ENCODE data around the gene ETV3L.

ETV3L gene

DNA sequence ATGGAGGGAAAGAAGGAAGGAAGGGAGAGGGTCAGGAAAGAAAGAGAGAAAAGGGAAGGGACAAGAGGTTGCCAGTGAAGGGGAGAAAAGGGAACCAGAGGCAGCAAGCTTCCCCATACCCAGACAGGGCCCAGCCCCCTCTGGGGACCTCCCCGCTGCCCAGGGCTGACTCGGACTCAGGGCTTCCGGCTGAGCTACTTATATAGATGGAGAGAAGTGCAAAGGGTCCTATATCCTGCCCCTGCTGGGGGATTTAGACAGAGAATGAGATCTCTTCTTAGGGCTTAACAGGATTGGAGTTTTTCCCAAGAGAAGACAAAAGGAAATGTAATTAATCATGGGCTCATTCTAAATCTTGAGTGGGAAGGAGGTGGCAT lies at the start of gene ETV3L:
Gene ETV3L (minus strand): TSS at position 176 of the 377 bp plus-strand sequence. CDS start 285 bp downstream, outside the sequence.
- DNase-seq: no peak

DNA sequence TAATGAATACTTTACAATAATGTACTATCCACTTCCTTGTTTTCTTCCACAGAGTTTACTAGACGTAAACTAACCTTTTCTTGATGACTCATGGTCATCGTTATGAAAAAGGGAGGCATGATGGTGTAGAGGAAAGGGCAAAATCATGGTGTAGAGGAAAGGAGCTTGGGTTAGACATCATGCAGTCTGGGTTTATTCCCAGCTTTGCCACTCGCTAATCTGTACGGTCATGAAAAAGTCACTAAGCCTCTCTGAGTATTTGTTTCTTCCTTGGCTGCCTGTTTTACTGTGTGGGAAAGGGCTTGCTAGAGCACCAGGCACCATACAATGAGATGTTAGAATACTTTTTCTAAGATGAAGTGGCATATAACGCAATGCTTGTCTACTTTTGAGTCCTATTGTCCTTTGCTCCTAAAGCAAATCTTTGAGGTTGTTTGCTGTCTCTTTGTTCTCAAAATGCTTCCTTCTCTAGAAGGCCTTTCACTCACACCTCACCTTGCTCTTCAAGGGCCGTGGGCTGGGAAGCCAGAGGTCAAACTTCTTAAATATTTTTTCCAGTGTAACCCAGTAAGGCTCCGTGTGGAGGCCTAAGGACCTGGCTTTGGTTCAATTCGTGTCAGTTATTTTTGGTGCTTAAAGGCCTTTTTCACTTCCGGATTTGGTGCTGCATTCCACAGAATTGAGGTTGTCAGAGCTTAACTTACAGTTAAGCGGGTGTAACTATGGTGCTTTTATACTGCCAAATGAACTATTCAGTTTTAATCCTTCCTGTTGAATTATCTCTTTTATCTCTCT lies 48.5 kb upstream of the ETV3L start:
- no peak for DNase-seq

DNA sequence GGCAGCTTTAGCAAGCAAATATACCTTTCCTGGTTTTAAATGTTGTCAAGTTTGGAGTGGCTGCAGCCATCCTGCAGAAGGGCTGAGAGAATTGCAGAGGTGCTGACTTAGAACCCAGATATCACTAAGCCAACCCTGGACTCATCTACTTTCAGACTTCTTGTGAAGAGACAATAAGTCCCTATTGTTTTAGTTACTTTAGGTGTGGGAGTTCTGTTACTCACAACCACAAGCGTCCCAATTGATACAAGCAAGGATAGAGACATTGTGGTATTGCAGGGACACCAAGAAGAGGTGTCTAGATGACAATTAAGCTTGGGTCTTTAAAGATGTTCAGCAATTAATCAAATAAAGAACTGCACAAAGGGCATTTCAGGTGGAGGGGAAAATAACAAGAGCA lies 47.4 kb upstream of the ETV3L start:
- no peak for DNase-seq

DNA sequence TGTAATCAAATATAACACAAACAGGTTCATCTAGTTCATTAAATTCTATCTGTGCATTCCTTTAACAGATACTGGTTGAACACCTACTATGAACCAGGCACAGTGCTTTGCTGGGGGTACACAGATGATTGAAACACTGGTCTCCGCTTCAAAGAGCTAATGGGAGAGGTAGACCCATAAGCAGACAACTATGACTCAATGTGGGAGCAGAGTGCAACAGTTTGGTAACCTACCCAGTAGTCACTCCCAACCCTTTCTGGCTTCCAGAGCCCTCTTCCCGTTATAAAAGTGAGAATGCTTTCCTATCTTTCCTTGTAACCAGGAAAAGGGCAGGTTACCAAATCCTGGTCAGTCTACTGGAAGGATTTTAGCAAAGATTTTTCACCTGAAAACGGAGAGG lies 46.6 kb upstream of the ETV3L start:
- DNase-seq: no peak

DNA sequence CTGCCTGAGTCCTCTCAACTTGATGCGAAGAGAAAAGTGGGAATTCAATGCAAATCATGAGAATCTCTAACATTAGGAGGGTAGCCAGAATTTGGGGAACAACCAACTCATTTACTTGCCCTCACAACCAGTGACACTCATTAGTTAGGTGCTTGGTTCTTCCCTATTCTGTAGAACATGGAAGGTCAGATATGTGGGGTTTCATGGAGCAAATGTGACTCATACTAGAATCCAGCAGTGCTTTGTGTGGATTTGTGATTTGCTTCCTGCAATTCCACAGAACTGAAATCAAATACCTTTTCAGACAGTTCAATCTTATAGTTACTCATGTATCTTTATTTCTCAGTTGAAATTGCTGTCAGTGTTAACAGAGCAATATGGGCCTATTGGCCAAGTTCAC lies 45.5 kb upstream of the ETV3L start:
- DNase-seq: no peak

DNA sequence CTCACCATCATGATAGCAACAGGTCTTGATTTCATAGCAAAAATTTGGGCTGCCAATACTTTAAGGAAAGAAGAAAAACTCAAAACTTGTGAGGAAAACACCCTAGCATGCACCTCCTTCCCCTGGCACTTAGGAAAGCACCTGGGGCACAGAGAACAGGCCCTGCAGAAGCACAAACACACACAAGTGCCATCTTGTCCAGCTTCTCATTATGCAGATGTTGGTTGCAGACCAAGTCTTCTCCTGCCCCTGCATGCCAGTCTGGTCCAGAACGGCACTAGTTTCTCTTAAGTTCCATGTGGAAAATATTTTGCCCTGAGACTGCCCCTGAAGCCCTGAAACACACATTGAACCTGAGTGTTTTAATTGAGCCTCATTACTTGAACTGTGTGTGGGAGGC lies 44.9 kb upstream of the ETV3L start:
- DNase-seq: no peak

DNA sequence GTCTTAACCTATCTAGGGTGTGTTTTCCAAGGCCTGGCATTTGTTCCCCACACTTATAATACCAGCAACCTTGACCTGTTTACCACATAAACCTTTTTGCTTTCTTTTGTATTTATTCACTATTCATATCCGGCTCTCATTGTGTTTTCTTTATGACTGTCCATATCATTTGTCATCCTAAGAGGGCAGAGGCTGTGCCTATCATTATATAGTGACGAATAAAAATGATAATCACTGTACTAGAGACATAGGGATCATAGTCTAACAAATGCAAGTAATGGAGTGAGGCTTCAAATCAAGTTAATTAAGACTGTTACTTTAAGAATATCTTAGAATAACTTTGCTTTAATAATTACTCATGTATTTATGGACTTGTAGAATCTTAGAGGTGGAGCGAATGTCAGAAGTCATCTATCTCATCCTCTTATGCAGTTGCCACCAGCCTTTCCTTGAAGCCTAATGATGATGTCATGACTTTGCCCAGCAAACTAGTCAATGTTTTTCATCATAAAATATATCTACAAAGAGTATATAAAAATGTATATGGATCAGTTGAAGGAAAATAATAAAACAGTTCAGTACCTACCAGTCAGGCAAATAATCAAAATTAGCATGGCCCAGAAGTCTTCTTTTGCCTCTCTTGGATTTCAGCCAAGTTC lies 43.3 kb upstream of the ETV3L start:
- DNase-seq: no peak

DNA sequence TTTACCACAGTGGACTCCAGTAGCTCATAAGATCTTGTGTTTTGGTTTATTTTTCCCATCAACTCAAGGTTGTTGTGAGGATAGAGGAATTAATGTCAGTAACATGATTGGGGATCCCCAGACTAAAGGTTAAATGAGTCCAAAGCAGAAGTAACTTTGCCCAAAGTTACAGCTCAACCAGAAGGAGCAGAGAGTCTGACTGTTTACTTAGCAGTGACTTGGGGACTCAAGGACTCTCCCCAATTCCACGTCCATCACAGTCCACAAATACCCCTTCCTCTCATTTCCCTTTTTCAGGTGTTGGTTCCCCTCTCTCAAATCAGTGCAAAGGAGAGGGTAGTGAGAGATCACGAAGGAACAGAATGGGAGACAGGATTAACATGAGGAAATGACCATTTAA lies 42.6 kb upstream of the ETV3L start:
- no peak for DNase-seq

DNA sequence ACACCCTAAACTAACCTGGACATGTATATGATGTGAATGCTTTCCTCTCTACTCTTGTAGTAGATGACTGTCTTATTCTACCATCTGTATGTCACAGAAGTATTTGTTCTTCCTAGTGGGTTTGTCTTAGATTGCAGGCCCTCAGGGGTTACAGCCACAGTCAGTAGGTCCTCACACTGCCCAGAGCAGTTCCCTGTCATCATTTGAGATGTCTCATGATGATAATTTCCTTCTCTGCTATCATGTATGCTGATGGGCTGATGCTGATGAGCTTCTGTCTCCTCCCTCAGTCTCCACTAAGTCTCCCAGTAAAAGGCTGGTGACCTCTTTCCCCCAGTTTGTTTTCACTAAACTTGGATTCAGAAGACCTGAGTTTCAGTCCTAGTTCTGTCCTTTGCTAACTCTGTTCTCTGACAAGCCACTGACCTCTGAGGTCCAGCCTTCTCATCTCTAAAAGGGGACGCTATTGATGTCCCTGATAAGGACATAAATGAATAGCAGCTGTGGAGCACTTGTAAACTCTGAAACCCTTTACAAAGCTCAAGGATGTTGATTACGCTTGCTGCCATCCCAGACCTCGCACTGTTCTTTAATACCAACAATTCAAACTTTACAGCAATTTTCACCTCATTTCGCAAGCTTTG lies 41.7 kb upstream of the ETV3L start:
- DNase-seq: no peak

DNA sequence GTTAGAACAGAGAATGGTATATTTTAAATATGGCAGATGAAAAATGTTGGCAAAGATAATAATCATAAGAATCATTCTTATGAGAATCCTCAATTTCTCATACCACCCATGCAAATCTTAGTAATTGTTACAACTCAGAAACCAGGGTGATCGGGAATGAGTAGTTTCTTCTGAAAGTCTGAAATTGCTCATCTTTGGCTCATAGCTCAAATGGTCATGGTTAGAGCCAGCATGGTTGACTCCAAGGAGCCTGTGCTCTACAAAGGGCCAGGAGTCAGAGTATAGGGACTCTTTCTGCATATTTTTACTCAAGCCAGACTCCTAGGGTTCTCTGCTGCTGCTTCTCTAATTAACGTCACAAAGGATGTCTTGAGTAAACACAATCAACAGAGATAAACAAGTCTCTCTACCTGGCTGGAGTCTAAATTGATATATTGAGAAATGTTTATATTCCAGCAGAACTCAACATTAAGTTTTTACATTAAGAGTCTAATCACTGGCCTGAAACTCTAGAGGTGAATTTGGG lies 40.5 kb upstream of the ETV3L start:
- DNase-seq: no peak

DNA sequence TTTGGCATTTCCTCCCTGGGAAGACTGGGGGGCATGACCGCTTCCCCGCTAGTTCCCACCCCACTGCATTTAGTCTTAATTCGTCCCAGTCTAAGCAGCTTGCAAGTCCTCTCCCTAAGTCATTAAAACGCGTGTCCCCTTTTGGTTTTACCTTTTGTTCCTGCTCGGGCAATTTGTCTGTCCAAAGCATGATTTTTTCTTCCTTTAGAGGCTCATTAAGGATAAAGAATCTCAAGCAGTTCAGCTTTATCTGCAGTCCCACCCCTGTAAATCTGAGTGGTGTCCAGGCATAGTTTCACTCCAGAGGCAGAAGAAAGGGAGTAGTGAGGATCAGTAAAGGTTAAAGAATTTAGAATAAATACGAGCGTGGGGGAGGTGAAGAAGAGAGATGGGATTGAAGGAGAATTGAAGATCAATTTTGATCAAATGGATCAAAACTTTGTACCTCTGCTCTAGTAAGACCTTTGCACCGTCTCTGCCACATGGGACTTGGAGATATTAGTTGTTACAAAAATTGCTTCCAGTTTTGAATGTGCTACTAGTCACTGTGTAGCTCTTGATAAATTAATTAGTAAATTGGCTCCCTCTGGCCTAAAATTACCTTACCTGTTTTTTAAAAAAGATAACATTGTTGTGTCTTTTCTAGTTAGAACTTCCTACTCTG lies 39.6 kb upstream of the ETV3L start:
- DNase-seq: no peak

DNA sequence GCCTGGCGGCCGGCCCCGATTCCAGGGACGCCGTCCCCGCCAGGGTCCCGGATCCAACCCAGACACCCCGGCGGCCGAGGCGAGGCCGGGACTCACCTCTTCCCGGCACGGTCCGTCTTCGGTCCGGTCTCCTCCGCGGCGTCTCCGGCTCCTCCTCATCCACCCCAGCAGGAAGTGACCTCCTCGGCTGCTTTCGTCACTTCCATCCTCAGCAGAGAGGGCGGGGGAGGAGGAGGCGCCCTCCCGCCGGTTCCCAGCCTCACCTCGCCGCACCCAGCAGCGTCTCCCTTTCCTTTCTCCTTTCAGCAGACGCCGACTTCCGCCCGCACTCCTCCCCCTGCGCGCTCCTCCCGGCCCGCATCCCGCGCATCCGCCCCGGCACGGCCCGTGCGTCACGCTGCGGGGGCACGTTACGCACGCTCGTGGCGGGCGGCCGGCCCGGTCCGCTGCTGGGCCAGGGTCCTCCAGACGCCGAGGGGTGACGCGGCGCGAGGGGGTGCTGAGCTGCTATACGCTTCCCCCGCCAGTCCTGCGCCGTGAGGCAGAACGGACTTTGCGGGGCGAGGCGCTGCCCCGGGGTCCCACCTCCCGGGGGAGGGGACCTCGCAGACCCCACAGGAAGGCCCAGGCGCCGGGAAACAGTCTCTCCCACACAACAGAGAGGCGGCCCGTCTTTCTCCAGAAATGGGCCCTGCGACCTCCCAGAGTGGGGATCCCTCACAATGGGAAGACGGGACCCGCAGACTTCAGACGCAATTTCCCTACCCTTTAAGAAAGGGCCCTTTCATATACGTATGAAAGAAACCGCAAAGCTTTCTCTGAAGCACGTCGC lies 38.8 kb upstream of the ETV3L start, which contains the start of gene ETV3:
Gene ETV3 (minus strand): TSS at position 176 of the 832 bp plus-strand sequence. CDS start 2,043 bp downstream, outside the sequence.
- DNase-seq: peak; percentile 72 to 79

DNA sequence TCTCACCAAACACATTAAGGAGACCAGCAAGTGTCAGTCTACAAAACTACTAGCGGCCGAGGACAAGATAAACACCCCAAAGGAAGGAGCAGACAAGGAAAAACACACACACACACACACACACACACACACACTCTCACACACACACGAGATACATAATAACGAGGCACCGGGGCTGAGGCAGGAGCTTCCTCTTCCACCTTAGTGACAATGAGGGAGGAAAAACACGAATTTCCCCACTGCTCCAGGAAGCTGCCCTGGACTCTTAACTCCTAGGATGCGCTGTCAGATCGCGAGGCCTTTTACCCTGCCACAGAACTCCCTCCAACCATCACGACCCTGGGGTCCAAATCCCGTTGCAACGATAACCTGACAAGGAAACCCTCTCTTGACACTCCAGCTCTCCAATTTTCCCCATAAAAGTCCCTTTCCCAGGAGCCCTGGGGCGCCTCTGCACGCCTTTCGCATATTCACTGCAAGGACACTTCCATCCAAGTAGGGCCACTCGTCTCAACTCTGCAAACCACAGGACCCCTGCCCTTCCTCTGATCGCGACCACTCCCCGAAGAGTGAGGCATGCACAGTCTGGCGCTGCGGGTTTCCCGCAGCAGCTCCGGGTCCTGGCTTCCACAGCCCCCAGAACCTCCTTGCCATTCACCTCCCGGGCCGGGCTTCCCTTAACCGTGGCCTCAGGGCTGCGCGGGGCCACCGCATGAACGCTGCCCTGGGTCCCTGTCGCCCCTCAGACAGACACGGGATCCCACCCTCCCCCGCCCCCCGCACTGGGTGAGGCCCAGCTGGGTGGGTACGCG lies 38.0 kb upstream of the ETV3L start:
- no peak for DNase-seq

DNA sequence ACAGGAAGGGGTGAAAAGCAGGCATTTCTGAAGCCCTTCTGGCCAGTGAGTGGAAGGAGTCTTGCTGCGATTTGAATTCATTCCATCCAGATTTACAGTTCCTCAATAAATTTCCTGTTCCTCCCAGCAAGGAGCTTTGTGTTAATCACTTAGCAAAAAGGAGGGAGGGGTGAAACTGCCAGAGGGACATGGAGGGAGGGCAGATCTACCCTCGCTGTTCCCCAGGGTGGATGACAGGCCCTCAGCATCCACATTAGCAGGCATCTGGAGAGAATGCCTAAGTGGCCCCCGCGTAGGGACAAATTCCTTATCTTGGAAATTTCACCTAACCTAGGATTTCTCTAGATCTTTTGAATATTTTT lies 37.4 kb upstream of the ETV3L start:
- no peak for DNase-seq

DNA sequence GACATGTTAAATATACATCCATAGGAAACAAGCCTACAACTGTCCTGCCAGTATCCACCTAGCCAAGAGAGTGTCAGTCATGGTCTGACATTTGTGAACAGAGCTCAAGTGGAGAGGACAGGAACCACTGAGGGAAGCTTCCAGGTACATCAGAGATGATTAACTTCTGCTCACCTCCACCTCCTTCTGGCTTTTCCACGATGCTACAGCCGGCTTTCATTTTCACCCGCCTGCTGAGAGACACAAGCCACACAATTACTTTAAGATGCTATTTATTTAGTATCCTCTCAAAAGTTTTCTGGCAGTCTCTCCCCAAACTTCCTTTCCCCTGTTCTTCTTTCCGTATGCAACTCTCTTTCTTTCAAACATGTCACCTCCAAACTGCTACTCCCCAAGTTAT lies 36.5 kb upstream of the ETV3L start:
- DNase-seq: no peak

DNA sequence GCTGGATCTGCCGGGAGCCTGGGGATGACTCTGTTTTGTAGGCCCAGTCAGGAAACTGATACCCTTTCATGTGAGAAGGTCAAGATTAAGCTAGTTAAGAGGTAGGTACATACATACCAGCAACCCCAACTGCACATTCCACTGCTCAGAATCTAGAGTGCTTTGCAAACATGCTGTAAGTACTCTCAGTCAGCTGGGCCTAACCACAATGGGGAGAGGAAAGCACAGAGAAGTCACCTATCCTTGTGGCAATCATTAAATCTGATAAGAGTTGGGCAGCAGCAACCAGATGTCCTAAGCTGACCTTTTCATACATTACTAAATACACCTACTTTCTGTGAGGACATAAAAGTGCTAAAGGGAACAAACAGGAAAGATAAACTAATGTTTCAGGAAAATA lies 36.0 kb upstream of the ETV3L start:
- no peak for DNase-seq

DNA sequence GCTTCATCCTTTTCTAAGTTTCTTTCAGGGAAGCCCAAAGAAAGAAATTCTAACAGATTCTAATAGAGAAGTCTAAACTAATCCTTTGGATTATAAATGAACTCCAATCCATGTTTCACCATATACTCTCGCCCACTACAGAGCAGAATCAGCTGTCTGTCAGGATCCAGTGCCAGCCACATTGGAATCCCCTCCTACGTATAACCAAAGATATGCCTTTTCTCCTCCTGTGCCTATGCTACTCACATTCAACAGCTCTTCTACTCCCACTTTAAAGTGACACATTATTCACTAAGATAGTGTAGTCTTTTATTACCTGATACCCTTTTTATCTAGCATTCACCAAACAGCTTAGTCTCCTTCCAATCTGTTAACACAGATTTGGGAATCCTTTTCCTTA lies 35.5 kb upstream of the ETV3L start:
- no peak for DNase-seq

DNA sequence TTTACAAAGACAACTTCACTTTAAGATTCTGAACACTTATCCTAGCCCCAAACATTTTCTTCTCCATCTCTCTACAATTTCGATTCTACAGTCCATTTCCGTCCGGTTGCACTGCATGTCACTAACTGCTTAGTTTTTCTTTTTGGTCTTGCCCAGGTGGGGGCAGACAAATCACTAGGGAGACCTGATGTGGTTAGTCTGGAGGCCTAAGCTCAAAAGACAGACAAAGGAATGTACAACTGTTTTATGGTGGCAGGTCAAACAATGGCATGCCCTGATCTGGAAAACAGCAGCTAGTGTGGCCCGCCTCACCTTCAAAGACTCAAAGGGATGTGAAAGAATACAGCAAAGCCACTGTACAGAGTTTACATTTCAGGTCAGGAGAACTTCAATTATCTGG lies 34.8 kb upstream of the ETV3L start:
- no peak for DNase-seq

DNA sequence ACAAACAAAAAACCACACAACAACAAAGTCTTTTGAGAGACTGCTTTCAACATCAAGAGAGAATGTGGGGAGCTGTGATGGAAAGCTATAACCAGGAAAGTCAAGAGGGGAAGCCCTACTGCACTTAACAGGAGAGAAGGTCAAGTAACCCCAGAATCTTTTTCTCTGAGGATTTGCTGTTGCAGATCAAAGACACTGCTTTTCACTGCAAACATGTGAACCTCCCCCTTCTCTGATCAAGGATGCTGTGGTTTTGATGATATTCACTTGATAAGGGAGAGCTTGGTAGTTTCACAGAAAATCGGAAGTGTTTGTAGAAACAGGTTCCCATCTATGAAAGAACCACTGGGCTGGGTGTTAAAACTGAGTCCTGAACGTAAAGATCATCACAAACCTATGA lies 33.8 kb upstream of the ETV3L start:
- no peak for DNase-seq

DNA sequence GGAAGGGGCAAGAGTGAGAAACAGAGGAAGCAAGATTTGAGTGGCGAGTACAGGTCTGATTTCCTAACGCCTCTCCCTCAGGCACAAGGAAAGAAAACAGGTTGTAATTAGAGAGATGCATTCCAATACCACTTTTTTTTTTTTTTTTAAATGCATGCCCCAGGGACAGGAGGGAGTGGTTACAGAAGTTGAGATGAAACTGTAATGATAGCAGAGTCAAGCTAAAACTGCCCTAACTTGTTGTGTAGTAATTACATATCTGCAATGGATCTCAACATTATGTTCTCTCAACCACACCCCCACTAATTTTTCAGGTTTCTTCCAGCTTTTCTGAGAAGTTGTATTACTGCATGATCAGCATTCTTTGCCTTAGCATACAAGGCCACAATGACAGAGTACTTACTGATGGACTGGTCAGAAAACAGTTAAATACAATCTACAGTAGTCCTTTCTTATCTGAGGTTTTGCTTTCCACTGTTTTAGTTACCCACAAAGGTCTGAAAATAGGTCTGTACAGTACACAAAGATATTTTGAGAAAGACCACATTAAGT lies 33.1 kb upstream of the ETV3L start:
- no peak for DNase-seq

DNA sequence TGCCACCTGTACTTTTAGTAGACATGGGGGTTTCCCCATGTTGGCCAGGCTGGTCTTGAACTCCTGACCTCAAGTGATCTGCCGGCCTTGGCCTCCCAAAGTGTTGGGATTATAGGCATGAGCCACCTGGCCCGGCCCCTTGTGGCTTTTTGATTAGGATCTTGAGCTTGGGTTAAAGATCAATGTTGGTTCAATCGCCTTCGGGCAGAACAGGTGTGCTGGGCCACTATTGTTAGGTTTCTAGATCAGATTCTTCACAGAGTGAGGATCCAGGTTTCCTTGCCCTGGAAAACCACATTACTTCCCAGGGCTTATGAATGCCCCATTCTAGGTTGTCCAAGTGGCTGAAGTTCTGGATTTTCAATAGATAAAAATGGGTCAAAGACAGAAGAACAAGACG lies 32.5 kb upstream of the ETV3L start:
- DNase-seq: no peak
